Purkinje cell (primary cell): ENCODE results near the gene H3-3A. TPM values are rescaled to one million over a fixed set of nuclear protein-coding genes. Genes with fewer than 3 reads are reported as not detected.

Experiments used
- polyA plus RNA-seq: library from polyadenylated mRNA; unstranded; fragments of >200 nt; fragmentation: Nextera tagmentation; gene quantifications from 2 replicates; pipeline ENCODE4 v1.2.1, GENCODE V29; 2014

H3-3A gene
- 139 and 152 TPM in 2 replicates for polyA plus RNA-seq

GRCh38 chr1:226062558-226063223 is at the start of gene H3-3A:
Gene H3-3A, plus strand, starts transcription at chr1:226062716. Its CDS starts 1,636 bp downstream, at chr1:226064352.

Other genes with a start within 250 kb of the H3-3A start
- gene TMEM63A, start 180.3 kb upstream of the H3-3A start, polyA plus RNA-seq, result 0.20 and 0.51 TPM in 2 replicates
- gene LEFTY1, start 173.6 kb upstream of the H3-3A start, polyA plus RNA-seq, result not detected in 2 replicates
- gene PYCR2, start 138.5 kb upstream of the H3-3A start, polyA plus RNA-seq, result 3.2 and 5.3 TPM in 2 replicates
- not detected in 2 replicates for gene LEFTY2, start 121.5 kb upstream of the H3-3A start, polyA plus RNA-seq
- 3.3 and 5.2 TPM in 2 replicates for gene SDE2, start 63.4 kb upstream of the H3-3A start, polyA plus RNA-seq
- gene ACBD3, start 124.0 kb downstream of the H3-3A start, polyA plus RNA-seq, result 24.0 and 29.6 TPM in 2 replicates
- gene MIXL1, start 160.9 kb downstream of the H3-3A start, polyA plus RNA-seq, result not detected in 2 replicates
- 1.7 and 2.3 TPM in 2 replicates for gene LIN9, start 246.4 kb downstream of the H3-3A start, polyA plus RNA-seq